Neural crest cell (in vitro differentiated cells): ENCODE measurements around the gene TCEA2. TPM values are rescaled to one million over a fixed set of nuclear protein-coding genes. Genes with fewer than 3 reads are reported as not detected.
A peak's percentile ranks its signal among the peaks of the same experiment; 100 is the strongest.

Source experiments
- DNase-seq: peaks from one replicate; pipeline ENCODE4 v3.0.0; 2021; ENCODE audit warnings: low read depth, mixed read lengths, low spot score
- H3K27ac Mint-ChIP-seq: one replicate; pipeline ENCODE4 v1.8.0; 2021; ENCODE audit warnings: mild to moderate bottlenecking, mixed read lengths; ENCODE audit not compliant: unreplicated experiment
- H3K27me3 Mint-ChIP-seq: 2 replicates; pipeline ENCODE4 v1.8.0; 2021; ENCODE audit warnings: low read depth, mild to moderate bottlenecking, mixed read lengths
- H3K36me3 Mint-ChIP-seq: 2 replicates; pipeline ENCODE4 v1.8.0; 2021; ENCODE audit warnings: low read depth, mild to moderate bottlenecking, mixed read lengths
- H3K4me1 Mint-ChIP-seq: 2 replicates; pipeline ENCODE4 v1.8.0; 2021; ENCODE audit warnings: mixed read lengths
- H3K4me3 Mint-ChIP-seq: one replicate; pipeline ENCODE4 v1.8.0; 2021; ENCODE audit warnings: mild to moderate bottlenecking, mixed read lengths
- H3K9me3 Mint-ChIP-seq: 2 replicates; pipeline ENCODE4 v1.8.0; 2021; ENCODE audit warnings: mixed read lengths
- microRNA-seq: library from miRNA; unstranded; fragments of <30 nt; microRNA quantifications from one replicate; pipeline ENCODE4, GENCODE V29; 2020
- total RNA-seq: library from RNA; stranded (reverse); gene quantifications from 2 replicates; pipeline ENCODE4 v1.2.1, GENCODE V29; 2021
- TF ChIP-seq, protein P1 (sequence below): fragments of 200-600 bp; sonication (generic); conservative IDR thresholded peaks from 2 replicates; pipeline ENCODE4 v1.5.0; 2021; ENCODE audit warnings: antibody characterized with exemption, mild to moderate bottlenecking

TCEA2 gene
- total RNA-seq, 1 donor from 2014 or later = 82.5 TPM

DNA sequence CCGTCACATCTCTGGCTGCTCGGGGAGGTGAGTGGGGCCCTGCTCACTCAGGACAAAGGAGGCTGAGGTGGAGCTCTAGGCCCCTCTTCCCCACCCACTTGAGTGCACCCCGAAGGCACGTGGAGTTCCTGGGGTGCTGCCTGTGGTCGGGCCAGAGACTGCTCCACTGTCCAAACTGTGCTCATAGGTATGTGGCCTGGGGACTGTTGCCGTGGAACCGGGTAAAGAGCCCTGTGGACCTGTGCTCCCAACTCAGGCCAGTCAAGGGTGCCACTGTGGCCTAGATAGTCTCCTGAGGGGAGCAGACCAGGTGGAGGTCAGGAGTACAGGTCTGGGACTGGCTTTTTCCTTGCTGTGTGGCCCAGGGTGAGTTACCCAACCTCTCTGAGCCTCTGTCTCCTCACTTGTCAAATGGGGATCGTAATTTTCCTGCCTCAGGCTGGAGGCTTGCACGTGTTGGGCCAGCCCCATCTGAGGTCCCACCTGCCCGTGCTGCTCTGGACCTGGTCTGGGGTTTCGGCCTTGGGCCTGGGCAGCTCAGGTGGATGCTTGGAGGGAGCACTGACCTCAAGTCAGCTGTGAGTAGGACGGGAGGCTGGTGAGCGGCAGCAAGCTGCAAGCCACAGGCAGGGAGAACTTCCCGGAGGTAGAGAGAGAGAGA is 56.8 kb downstream of the TCEA2 start:
- Mint-ChIP-seq H3K27ac (peak overlapping the region; percentile 57), H3K9me3 (no peaks in the 10 kb centered on the region), H3K4me3 (peak overlapping the region; percentile 54), H3K27me3 (peaks cover 41% of the 10 kb centered on the region), H3K4me1 (peaks cover 12% of the 10 kb centered on the region), H3K36me3 (no peaks in the 10 kb centered on the region)
- TF ChIP-seq, protein P1, sequence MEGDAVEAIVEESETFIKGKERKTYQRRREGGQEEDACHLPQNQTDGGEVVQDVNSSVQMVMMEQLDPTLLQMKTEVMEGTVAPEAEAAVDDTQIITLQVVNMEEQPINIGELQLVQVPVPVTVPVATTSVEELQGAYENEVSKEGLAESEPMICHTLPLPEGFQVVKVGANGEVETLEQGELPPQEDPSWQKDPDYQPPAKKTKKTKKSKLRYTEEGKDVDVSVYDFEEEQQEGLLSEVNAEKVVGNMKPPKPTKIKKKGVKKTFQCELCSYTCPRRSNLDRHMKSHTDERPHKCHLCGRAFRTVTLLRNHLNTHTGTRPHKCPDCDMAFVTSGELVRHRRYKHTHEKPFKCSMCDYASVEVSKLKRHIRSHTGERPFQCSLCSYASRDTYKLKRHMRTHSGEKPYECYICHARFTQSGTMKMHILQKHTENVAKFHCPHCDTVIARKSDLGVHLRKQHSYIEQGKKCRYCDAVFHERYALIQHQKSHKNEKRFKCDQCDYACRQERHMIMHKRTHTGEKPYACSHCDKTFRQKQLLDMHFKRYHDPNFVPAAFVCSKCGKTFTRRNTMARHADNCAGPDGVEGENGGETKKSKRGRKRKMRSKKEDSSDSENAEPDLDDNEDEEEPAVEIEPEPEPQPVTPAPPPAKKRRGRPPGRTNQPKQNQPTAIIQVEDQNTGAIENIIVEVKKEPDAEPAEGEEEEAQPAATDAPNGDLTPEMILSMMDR = no peak
- no peak for DNase-seq

DNA sequence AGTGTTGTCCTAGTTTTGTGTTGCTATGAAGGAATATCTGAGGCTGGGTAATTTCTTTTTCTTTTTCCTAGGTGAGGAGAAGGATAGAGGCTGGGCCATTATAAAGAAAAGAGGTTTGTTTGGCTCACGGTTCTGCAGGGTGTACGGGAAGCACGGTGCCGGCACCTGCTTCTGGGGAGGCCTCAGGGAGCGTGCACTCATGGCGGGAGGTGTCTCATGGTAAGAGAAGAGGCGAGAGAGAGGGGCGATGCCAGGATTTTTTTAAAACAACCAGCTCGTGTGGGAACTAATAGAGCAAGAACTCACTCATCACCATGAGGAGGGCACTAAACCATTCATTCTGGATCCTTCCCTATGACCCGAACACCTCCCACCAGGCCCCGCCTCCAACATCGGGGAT is 58.6 kb downstream of the TCEA2 start:
- Mint-ChIP-seq H3K27ac (no peak overlapping the region), H3K36me3 (no peaks in the 10 kb centered on the region), H3K9me3 (no peaks in the 10 kb centered on the region), H3K4me3 (no peak overlapping the region), H3K27me3 (peaks cover 41% of the 10 kb centered on the region), H3K4me1 (peaks cover 12% of the 10 kb centered on the region)
- TF ChIP-seq, protein P1 = no peak
- DNase-seq = no peak

Small RNA genes within 50 kb of the gene (microRNA-seq; reads per million reads assigned to microRNA genes)
- not detected for gene MIR6813

Other genes starting within 250 kb of the TCEA2 start
- 23.7 and 23.8 TPM in 2 replicates for gene ZBTB46, start 231.9 kb upstream of the TCEA2 start, total RNA-seq
- gene ABHD16B, start 201.7 kb upstream of the TCEA2 start, total RNA-seq = not detected in 2 replicates
- gene TPD52L2, start 197.9 kb upstream of the TCEA2 start, total RNA-seq = 57.4 and 58.2 TPM in 2 replicates
- gene DNAJC5, start 168.1 kb upstream of the TCEA2 start, total RNA-seq = 46.9 and 47.3 TPM in 2 replicates
- gene UCKL1, start 106.8 kb upstream of the TCEA2 start, total RNA-seq = 39.3 and 39.9 TPM in 2 replicates
- gene ZNF512B, start 93.3 kb upstream of the TCEA2 start, total RNA-seq = 33.0 and 34.0 TPM in 2 replicates
- gene SAMD10, start 83.6 kb upstream of the TCEA2 start, total RNA-seq = 6.4 and 8.0 TPM in 2 replicates
- gene PRPF6, start 82.1 kb upstream of the TCEA2 start, total RNA-seq = 77.4 and 81.5 TPM in 2 replicates
- 2.1 and 2.3 TPM in 2 replicates for gene C20orf204, start 27.0 kb upstream of the TCEA2 start, total RNA-seq
- not detected in 2 replicates for gene SOX18, start 13.6 kb upstream of the TCEA2 start, total RNA-seq
- 11.1 and 11.7 TPM in 2 replicates for gene RGS19, start 16.3 kb downstream of the TCEA2 start, total RNA-seq
- 0.93 and 0.96 TPM in 2 replicates for gene OPRL1, start 16.9 kb downstream of the TCEA2 start, total RNA-seq
- not detected in 2 replicates for gene LKAAEAR1, start 21.2 kb downstream of the TCEA2 start, total RNA-seq
- not detected in 2 replicates for gene NPBWR2, start 44.4 kb downstream of the TCEA2 start, total RNA-seq
- 4.0 and 4.3 TPM in 2 replicates for gene MYT1, start 101.3 kb downstream of the TCEA2 start, total RNA-seq
- 61.6 and 65.4 TPM in 2 replicates for gene PCMTD2, start 192.6 kb downstream of the TCEA2 start, total RNA-seq